Fibroblast of peridontal ligament (primary cell): Measurements from ENCODE around the gene IARS1.

ENCODE experiments used
- DNase-seq: peaks from one replicate; pipeline ENCODE4 v3.0.0-alpha.2; 2010; ENCODE audit errors: extremely low read depth

The IARS1 gene

DNA sequence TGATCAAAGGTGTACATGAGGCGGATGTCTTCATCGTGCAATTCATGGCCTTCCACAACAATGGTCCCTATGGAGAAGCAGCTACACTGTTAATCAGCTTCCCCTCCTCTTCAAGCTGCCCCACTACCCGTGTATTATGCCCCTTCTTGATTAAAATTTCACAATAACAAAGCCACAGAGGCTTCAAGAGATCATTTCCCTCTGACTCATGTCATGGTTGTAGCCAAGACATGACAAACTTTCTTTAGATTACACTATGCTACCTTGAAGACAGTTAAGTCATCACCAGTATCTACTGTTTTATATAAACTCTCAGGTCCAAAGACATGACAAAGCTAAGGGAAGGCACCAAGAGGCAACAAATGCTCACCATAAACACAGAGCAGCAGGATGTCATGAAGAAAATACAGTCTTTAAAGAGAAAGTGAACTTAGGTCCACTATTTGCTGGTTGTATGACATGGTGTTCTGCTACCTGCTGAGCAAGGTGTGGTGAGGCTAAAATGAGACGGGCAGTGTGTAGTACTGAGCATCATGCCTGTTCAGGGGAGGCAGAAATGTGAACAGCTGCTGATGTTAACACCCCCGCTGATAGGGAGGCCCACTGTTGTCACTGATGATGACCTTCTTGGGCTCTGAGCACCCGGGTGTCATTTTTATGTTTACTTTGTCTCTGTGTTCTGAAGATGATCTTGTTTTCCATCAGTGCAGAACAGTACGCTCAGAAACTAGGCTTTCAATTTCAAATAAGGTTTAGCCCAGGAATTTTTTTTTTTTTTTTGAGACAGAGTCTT, 48.3 kb downstream of the IARS1 start:
- peak; percentile 87 for DNase-seq
